HUES48 (cell line): ENCODE data around the gene SAMD11.

Experiments
- H3K27ac ChIP-seq: one replicate; pipeline ENCODE4 v1.7.0; 2013; ENCODE audit warnings: low read depth, low read length, inconsistent platforms
- H3K27me3 ChIP-seq: 2 replicates; pipeline ENCODE4 v1.6.1; 2013; ENCODE audit warnings: mild to moderate bottlenecking, low read length; ENCODE audit not compliant: control insufficient read depth, insufficient read depth
- H3K36me3 ChIP-seq: 2 replicates; pipeline ENCODE4 v1.6.1; 2013; ENCODE audit warnings: low read length; ENCODE audit not compliant: control insufficient read depth, insufficient read depth
- H3K4me1 ChIP-seq: 2 replicates; pipeline ENCODE4 v1.6.1; 2013; ENCODE audit warnings: mild to moderate bottlenecking, low read length; ENCODE audit not compliant: control insufficient read depth, insufficient read depth
- H3K4me3 ChIP-seq: 2 replicates; pipeline ENCODE4 v1.5.1; 2013; ENCODE audit warnings: mild to moderate bottlenecking, low read depth, low read length
- H3K9ac ChIP-seq: 2 replicates; pipeline ENCODE4 v1.6.1; 2013; ENCODE audit warnings: mild to moderate bottlenecking, low read depth, low read length, moderate library complexity
- H3K9me3 ChIP-seq: 2 replicates; pipeline ENCODE4 v1.6.1; 2013; ENCODE audit warnings: low read length; ENCODE audit not compliant: control insufficient read depth, insufficient read depth

The SAMD11 gene

GRCh38 chr1:920521-920920 is 3.2 kb upstream of the SAMD11 start:
- no peak overlapping the region for H3K9ac ChIP-seq
- peaks cover 99% of the 10 kb centered on the region for H3K27me3 ChIP-seq
- peaks cover 11% of the 10 kb centered on the region for H3K4me1 ChIP-seq
- H3K4me3 ChIP-seq: no peak overlapping the region
- H3K27ac ChIP-seq: no peak overlapping the region
- no peaks in the 10 kb centered on the region for H3K9me3 ChIP-seq
- H3K36me3 ChIP-seq: no peaks in the 10 kb centered on the region

GRCh38 chr1:921011-921837 is 2.5 kb upstream of the SAMD11 start:
- Histone ChIP-seq H3K36me3 (no peaks in the 10 kb centered on the region), H3K4me1 (peaks cover 14% of the 10 kb centered on the region), H3K9me3 (no peaks in the 10 kb centered on the region), H3K4me3 (no peak overlapping the region), H3K27me3 (peaks cover 99% of the 10 kb centered on the region), H3K27ac (no peak overlapping the region), H3K9ac (no peak overlapping the region)

GRCh38 chr1:923991-924655 is 400 bp downstream of the SAMD11 start:
- no peaks in the 10 kb centered on the region for H3K9me3 ChIP-seq
- no peaks in the 10 kb centered on the region for H3K36me3 ChIP-seq
- peak overlapping the region; percentile 51; the same call in 1 of the 2 replicates for H3K4me3 ChIP-seq
- no peak overlapping the region for H3K27ac ChIP-seq
- peaks cover 99% of the 10 kb centered on the region for H3K27me3 ChIP-seq
- H3K4me1 ChIP-seq: peaks cover 14% of the 10 kb centered on the region
- no peak overlapping the region for H3K9ac ChIP-seq

GRCh38 chr1:924656-925560 is 1.2 kb downstream of the SAMD11 start:
- Histone ChIP-seq H3K9ac (no peak overlapping the region), H3K27ac (no peak overlapping the region), H3K4me3 (peak overlapping the region; percentile 51), H3K36me3 (no peaks in the 10 kb centered on the region), H3K4me1 (peaks cover 14% of the 10 kb centered on the region), H3K27me3 (peaks cover 99% of the 10 kb centered on the region), H3K9me3 (no peaks in the 10 kb centered on the region)

- Histone ChIP-seq H3K4me3 (peak overlapping the region; percentile 20; the same call in 1 of the 2 replicates), H3K36me3 (no peaks in the 10 kb centered on the region), H3K27me3 (peaks cover 99% of the 10 kb centered on the region), H3K9ac (no peak overlapping the region), H3K9me3 (no peaks in the 10 kb centered on the region), H3K27ac (no peak overlapping the region), H3K4me1 (peaks cover 9% of the 10 kb centered on the region)
These were observed 2.1 kb downstream of the SAMD11 start for GRCh38 chr1:925561-926421.

GRCh38 chr1:927234-927633 is 3.5 kb downstream of the SAMD11 start:
- H3K4me1 ChIP-seq: peaks cover 3% of the 10 kb centered on the region; the same call in 1 of the 2 replicates
- no peaks in the 10 kb centered on the region for H3K9me3 ChIP-seq
- no peak overlapping the region for H3K9ac ChIP-seq
- no peak overlapping the region for H3K4me3 ChIP-seq
- no peak overlapping the region for H3K27ac ChIP-seq
- H3K36me3 ChIP-seq: no peaks in the 10 kb centered on the region
- peaks cover 99% of the 10 kb centered on the region for H3K27me3 ChIP-seq

- Histone ChIP-seq H3K9ac (no peak overlapping the region), H3K4me1 (peaks cover 3% of the 10 kb centered on the region; the same call in 1 of the 2 replicates), H3K27me3 (peaks cover 99% of the 10 kb centered on the region), H3K4me3 (no peak overlapping the region), H3K36me3 (no peaks in the 10 kb centered on the region), H3K9me3 (no peaks in the 10 kb centered on the region), H3K27ac (no peak overlapping the region)
These were observed 4.0 kb downstream of the SAMD11 start for GRCh38 chr1:927748-928147.

GRCh38 chr1:928825-929661 is 5.3 kb downstream of the SAMD11 start:
- peaks cover 3% of the 10 kb centered on the region; the same call in 1 of the 2 replicates for H3K4me1 ChIP-seq
- no peak overlapping the region for H3K4me3 ChIP-seq
- H3K36me3 ChIP-seq: no peaks in the 10 kb centered on the region
- no peaks in the 10 kb centered on the region for H3K9me3 ChIP-seq
- H3K9ac ChIP-seq: no peak overlapping the region
- H3K27ac ChIP-seq: no peak overlapping the region
- H3K27me3 ChIP-seq: peaks cover 97% of the 10 kb centered on the region

GRCh38 chr1:929712-930632 is 6.2 kb downstream of the SAMD11 start:
- Histone ChIP-seq H3K4me1 (peaks cover 5% of the 10 kb centered on the region; the same call in 1 of the 2 replicates), H3K4me3 (no peak overlapping the region), H3K27ac (no peak overlapping the region), H3K9me3 (no peaks in the 10 kb centered on the region), H3K27me3 (peaks cover 90% of the 10 kb centered on the region), H3K36me3 (no peaks in the 10 kb centered on the region), H3K9ac (no peak overlapping the region)
